Right atrium auricular region (tissue), 2 donors: ENCODE measurements around the gene KCMF1. TPM values are rescaled to one million over a fixed set of nuclear protein-coding genes. Genes with fewer than 3 reads are reported as not detected.

Experiments
- DNase-seq: peaks from one replicate; pipeline ENCODE4 v3.0.0-alpha.2; 2019; ENCODE audit warnings: low spot score
- H3K27ac ChIP-seq, 2 donors: fragments of 200-600 bp; sonication (generic); 1 replicate in 1 of 2; 2 replicates in 1 of 2; pipeline ENCODE4 v1.5.1; 2016 to 2019
- H3K27me3 ChIP-seq, 2 donors: fragments of 200-600 bp; sonication (generic); one replicate each; pipeline versions ENCODE4 v1.5.1 to v1.6.0; 2017 to 2019
- H3K36me3 ChIP-seq: fragments of 200-600 bp; sonication (generic); one replicate; pipeline ENCODE4 v1.5.1; 2016
- H3K4me1 ChIP-seq, 2 donors: fragments of 200-600 bp; sonication (generic); one replicate each; pipeline versions ENCODE4 v1.5.1 to v1.6.0; 2017 to 2019
- H3K4me3 ChIP-seq, 2 donors: fragments of 200-600 bp; sonication (generic); 1 replicate in 1 of 2; 2 replicates in 1 of 2; pipeline ENCODE4 v1.5.1; 2017 to 2019; ENCODE audit warnings: mild to moderate bottlenecking in 1 of 2, moderate library complexity in 1 of 2
- H3K9me3 ChIP-seq, 2 donors: fragments of 200-600 bp; sonication (generic); one replicate each; pipeline ENCODE4 v1.5.1; 2019
- CTCF ChIP-seq, 2 donors: fragments of 200-600 bp; sonication (generic); IDR thresholded peaks; one replicate each; pipeline ENCODE4 v1.5.1; 2019; ENCODE audit warnings: antibody characterized with exemption in 2 of 2
- total RNA-seq, 2 donors: library from RNA; depleted of rRNA; stranded (reverse); fragments of >200 nt; gene quantifications; one replicate each; pipeline ENCODE4 v1.1.0, GENCODE V29; 2016

Gene KCMF1
- total RNA-seq = 10 to 100 TPM; 53.1 to 69.5 TPM

DNA sequence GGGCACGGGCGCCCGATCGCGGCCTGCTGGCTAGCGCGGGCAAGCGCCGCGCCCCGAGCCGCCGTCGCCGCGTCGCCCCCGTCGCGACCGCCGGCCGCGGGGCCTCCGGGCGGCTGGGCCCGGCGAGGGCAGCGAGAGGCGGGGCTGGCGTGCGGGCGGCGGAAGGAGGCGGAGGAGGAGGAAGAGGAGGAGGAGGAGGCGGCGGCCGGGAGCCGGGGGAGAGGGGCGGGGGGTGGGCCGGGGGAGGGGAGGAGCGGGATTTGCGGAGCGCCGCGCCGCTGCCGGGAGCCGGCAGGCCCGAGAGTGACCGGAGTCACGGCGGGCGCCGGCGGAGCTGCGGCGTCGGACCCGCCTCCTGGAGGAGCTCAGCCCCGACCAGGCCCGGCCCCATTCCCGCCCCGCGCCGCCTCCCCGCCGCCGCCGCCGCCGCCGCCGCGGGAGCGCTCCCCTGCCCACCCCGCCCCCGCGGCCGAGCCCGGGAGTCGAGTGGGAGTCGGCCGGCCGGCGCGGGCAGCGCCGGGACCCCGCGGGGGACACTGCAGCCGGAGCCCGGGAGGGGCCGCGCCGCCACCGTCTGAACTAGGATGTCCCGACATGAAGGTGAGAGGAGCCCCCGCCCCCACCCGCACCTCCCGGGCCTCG, at the start of gene KCMF1:
TSS of gene KCMF1 (plus strand) at position 294 of the 642 bp plus-strand sequence. CDS start at position 585, 291 bp downstream.
- H3K9me3 ChIP-seq = no peaks in the 10 kb centered on the region
- DNase-seq = no peak
- no peaks in the 10 kb centered on the region for H3K27me3 ChIP-seq
- no peak for TF ChIP-seq CTCF (IDR thresholded peaks at IDR 0.05)
- peak within 1 kb of the TSS; percentile 72 to 86 for H3K4me3 ChIP-seq
- no peaks in the 10 kb centered on the region for H3K36me3 ChIP-seq
- H3K4me1 ChIP-seq = peaks cover 0 to 50% of the 10 kb centered on the region in 2 donors
- peak within 1 kb of the TSS; percentile 96 for H3K27ac ChIP-seq

DNA sequence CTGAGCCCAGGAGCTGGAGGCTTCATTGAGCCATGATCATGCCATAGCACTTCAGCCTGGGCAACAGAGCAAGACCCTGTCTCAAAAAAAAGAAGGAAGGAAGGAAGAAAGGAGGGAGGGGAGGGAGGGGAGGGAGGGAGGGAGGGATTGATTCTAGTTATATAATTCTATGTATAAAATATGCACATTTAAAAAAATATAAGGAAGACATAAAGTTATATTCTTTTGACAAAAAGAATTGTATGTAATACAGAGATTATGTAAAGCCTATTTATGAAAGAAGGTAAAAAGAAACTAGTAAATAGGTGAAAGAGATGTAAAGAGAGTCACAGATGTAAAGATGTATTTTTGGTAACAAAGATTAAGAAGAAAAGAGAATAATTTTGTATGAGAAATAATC, 48.0 kb upstream of the KCMF1 start:
- H3K4me3 ChIP-seq = no peak overlapping the region
- H3K27ac ChIP-seq = no peak overlapping the region
- TF ChIP-seq CTCF (IDR thresholded peaks at IDR 0.05) = no peak
- H3K36me3 ChIP-seq = no peaks in the 10 kb centered on the region
- peaks cover 0 to 27% of the 10 kb centered on the region in 2 donors for H3K4me1 ChIP-seq
- no peak for DNase-seq
- H3K9me3 ChIP-seq = no peaks in the 10 kb centered on the region
- no peaks in the 10 kb centered on the region for H3K27me3 ChIP-seq

- DNase-seq = no peak
- no peaks in the 10 kb centered on the region for H3K9me3 ChIP-seq
- no peak for TF ChIP-seq CTCF (IDR thresholded peaks at IDR 0.05)
- H3K27ac ChIP-seq = peak overlapping the region; percentile 35 to 75
- H3K36me3 ChIP-seq = no peaks in the 10 kb centered on the region
- no peaks in the 10 kb centered on the region for H3K27me3 ChIP-seq
- peaks cover 0 to 27% of the 10 kb centered on the region in 2 donors for H3K4me1 ChIP-seq
- no peak overlapping the region for H3K4me3 ChIP-seq
These were observed 46.5 kb upstream of the KCMF1 start for GRCh38 chr2:84924173-84925106.

DNA sequence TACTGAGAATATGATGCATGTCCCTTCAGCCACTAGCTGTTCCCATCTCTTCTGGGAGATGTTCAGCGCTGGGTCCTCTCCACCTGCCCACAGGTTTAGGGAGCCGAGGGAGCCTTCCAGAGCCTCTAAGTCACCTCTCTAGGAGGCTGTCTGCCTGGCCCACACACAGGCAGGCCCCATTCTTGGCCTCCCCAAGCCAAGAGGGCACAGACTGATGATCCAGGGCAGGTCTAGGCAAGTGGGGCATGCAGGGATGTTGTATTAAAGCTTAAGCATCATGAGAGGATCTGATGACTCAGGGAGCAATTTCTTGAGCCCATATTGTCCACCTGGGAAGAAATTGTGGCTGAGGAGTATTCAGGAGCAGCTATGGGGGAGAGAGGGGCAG, 45.6 kb upstream of the KCMF1 start:
- no peak for TF ChIP-seq CTCF (IDR thresholded peaks at IDR 0.05)
- H3K4me1 ChIP-seq = peaks cover 0 to 21% of the 10 kb centered on the region in 2 donors
- peak overlapping the region; percentile 28 to 75 for H3K27ac ChIP-seq
- no peak for DNase-seq
- no peaks in the 10 kb centered on the region for H3K27me3 ChIP-seq
- H3K9me3 ChIP-seq = no peaks in the 10 kb centered on the region
- no peak overlapping the region for H3K4me3 ChIP-seq
- no peaks in the 10 kb centered on the region for H3K36me3 ChIP-seq

DNA sequence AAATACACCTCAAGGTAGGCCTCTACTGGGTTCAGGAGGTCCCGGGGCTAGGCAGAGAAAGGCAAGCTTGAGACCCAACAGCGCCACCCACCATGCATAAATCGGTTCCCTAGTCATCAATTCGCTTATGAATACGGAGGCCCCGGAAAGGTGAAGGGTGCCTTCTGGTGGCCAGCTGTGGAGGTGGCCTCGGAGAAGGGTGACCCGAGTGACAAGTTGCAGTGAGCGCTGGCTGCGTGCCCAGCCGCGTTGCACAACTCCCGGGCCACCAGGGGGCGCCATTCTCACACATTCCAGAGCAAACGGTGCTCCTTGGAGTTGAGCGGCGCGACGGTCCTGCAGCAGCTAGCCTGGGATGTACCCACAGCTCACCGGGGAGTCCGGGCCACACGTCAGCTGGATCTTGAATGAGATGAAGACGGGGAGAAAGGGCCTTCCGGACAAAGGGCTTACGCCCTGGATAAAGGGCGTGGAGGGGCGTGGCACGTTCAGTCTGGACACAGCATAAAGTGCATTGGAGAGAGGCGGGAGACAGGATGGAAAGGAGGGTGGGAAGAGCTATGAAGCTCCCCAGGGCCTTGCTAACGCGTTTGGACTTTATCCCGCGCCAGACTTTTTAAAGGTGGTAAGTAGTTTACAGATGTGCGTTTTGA, 45.1 kb upstream of the KCMF1 start:
- H3K36me3 ChIP-seq = no peaks in the 10 kb centered on the region
- H3K9me3 ChIP-seq = no peaks in the 10 kb centered on the region
- DNase-seq = peak; percentile 99
- H3K27ac ChIP-seq = peak overlapping the region; percentile 28 to 75
- peak overlapping the region; percentile 3 to 49 for H3K4me3 ChIP-seq
- H3K27me3 ChIP-seq = no peaks in the 10 kb centered on the region
- TF ChIP-seq CTCF (IDR thresholded peaks at IDR 0.05) = peak; percentile 92 to 96
- H3K4me1 ChIP-seq = peaks cover 0 to 18% of the 10 kb centered on the region in 2 donors
